22Rv1 (cell line): ENCODE measurements around the gene GALNS.

Experiments used
- ZFX ChIP-seq: fragments of 450-650 bp; IDR thresholded peaks from 2 replicates; pipeline ENCODE4 v1.6.1; 2017; ENCODE audit warnings: antibody characterized with exemption, borderline replicate concordance
- TF ChIP-seq, protein P1 (sequence below): fragments of 450-650 bp; IDR thresholded peaks from 2 replicates; pipeline ENCODE4 v1.5.1; 2017; ENCODE audit warnings: mild to moderate bottlenecking

- TF ChIP-seq, protein P1, sequence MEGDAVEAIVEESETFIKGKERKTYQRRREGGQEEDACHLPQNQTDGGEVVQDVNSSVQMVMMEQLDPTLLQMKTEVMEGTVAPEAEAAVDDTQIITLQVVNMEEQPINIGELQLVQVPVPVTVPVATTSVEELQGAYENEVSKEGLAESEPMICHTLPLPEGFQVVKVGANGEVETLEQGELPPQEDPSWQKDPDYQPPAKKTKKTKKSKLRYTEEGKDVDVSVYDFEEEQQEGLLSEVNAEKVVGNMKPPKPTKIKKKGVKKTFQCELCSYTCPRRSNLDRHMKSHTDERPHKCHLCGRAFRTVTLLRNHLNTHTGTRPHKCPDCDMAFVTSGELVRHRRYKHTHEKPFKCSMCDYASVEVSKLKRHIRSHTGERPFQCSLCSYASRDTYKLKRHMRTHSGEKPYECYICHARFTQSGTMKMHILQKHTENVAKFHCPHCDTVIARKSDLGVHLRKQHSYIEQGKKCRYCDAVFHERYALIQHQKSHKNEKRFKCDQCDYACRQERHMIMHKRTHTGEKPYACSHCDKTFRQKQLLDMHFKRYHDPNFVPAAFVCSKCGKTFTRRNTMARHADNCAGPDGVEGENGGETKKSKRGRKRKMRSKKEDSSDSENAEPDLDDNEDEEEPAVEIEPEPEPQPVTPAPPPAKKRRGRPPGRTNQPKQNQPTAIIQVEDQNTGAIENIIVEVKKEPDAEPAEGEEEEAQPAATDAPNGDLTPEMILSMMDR, result no peak
- no peak for TF ChIP-seq ZFX
These were observed 48.8 kb upstream of the GALNS start for GRCh38 chr16:88905563-88905962.
